Activated CD4-positive, alpha-beta T cell treated with anti-CD3 and anti-CD28 coated beads for 4 hours (primary cell): ENCODE results near the gene PDHA2.
"Not testable (repeated sequence)": the region's sequence is repeated elsewhere in the genome, so short reads cannot be mapped to it uniquely, and the experiment has no call there.

Experiments
- DNase-seq, 2 donors: peaks; one replicate each; pipeline ENCODE4 v3.0.0-alpha.2; 2020

PDHA2 gene

GRCh38 chr4:95839891-95840290 lies at the start of gene PDHA2:
PDHA2 (plus strand) TSS chr4:95840093; CDS start chr4:95840151, 58 bp downstream.
- DNase-seq, result no peak

GRCh38 chr4:95798003-95798402 lies 41.9 kb upstream of the PDHA2 start:
- no peak for DNase-seq

- DNase-seq, result no peak
These were observed 41.2 kb upstream of the PDHA2 start for GRCh38 chr4:95798727-95799126.

- no peak for DNase-seq
These were observed 18.0 kb upstream of the PDHA2 start for GRCh38 chr4:95821867-95822266.

- no peak for DNase-seq
These were observed 14.3 kb upstream of the PDHA2 start for GRCh38 chr4:95825546-95825945.

- DNase-seq, result no peak
These were observed 9.2 kb upstream of the PDHA2 start for GRCh38 chr4:95830651-95831050.

GRCh38 chr4:95831166-95831565 lies 8.7 kb upstream of the PDHA2 start:
- no peak for DNase-seq

GRCh38 chr4:95833711-95834194 lies 6.1 kb upstream of the PDHA2 start:
- DNase-seq, result no peak

- no peak for DNase-seq
These were observed 4.2 kb upstream of the PDHA2 start for GRCh38 chr4:95835672-95836071.

GRCh38 chr4:95838192-95838591 lies 1.7 kb upstream of the PDHA2 start:
- DNase-seq, result no peak

GRCh38 chr4:95847908-95848460 lies 8.1 kb downstream of the PDHA2 start:
- no peak for DNase-seq

- no peak for DNase-seq
These were observed 10.3 kb downstream of the PDHA2 start for GRCh38 chr4:95850161-95850560.

GRCh38 chr4:95857761-95858160 lies 17.9 kb downstream of the PDHA2 start:
- DNase-seq, result no peak

GRCh38 chr4:95867919-95868318 lies 28.0 kb downstream of the PDHA2 start:
- no peak for DNase-seq

GRCh38 chr4:95869414-95869813 lies 29.5 kb downstream of the PDHA2 start:
- not testable (repeated sequence) for DNase-seq

- DNase-seq, result no peak
These were observed 30.1 kb downstream of the PDHA2 start for GRCh38 chr4:95869961-95870500.

GRCh38 chr4:95877636-95878035 lies 37.7 kb downstream of the PDHA2 start:
- DNase-seq, result no peak

- no peak for DNase-seq
These were observed 47.7 kb downstream of the PDHA2 start for GRCh38 chr4:95887551-95887950.

- no peak for DNase-seq
These were observed 49.8 kb downstream of the PDHA2 start for GRCh38 chr4:95889662-95890061.
